Hypothalamus (tissue), 51 donors: Measurements from ENCODE around the gene SNCA.

Source experiments
- DNase-seq, 51 donors: peaks; one replicate each; lab custom pipeline; 2025; lab: John Stamatoyannopoulos, UW

The SNCA gene

GRCh38 chr4:89836897-89837384 lies at the start of gene SNCA:
Gene SNCA, minus strand, starts transcription at chr4:89837161. Its CDS starts 1,494 bp downstream, at chr4:89835667.
- peak; percentile 4 to 91 (median 75) for DNase-seq

GRCh38 chr4:89879215-89879614 lies 42.3 kb upstream of the SNCA start:
- DNase-seq, result no peak

- DNase-seq, result no peak
Observed at GRCh38 chr4:89878611-89879010, 41.6 kb upstream of the SNCA start.

GRCh38 chr4:89876548-89876947 lies 39.6 kb upstream of the SNCA start:
- no peak for DNase-seq

GRCh38 chr4:89871211-89871610 lies 34.2 kb upstream of the SNCA start:
- no peak for DNase-seq

GRCh38 chr4:89868999-89869589 lies 32.1 kb upstream of the SNCA start:
- DNase-seq, result no peak

GRCh38 chr4:89868276-89868675 lies 31.3 kb upstream of the SNCA start:
- DNase-seq, result no peak

GRCh38 chr4:89863533-89863932 lies 26.6 kb upstream of the SNCA start:
- no peak for DNase-seq

- DNase-seq, result no peak
Observed at GRCh38 chr4:89860971-89861370, 24.0 kb upstream of the SNCA start.

GRCh38 chr4:89855236-89855635 lies 18.3 kb upstream of the SNCA start:
- DNase-seq, result no peak

GRCh38 chr4:89847571-89848325 lies 10.8 kb upstream of the SNCA start:
- DNase-seq, result no peak

- no peak for DNase-seq
Observed at GRCh38 chr4:89839558-89839957, 2.6 kb upstream of the SNCA start.

- peak in 7 of 51 donors; percentile 12 to 68 (median 45) for DNase-seq
Observed at GRCh38 chr4:89837993-89838390, 1.0 kb upstream of the SNCA start.

- DNase-seq, result peak in 37 of 51 donors; percentile 8 to 90 (median 57)
Observed at GRCh38 chr4:89837385-89837992, 528 bp upstream of the SNCA start.

GRCh38 chr4:89836031-89836745 lies 773 bp downstream of the SNCA start:
- peak in 39 of 51 donors; percentile 4 to 73 (median 25) for DNase-seq

GRCh38 chr4:89835413-89835812 lies 1.5 kb downstream of the SNCA start:
- DNase-seq, result peak in 1 of 51 donors; percentile 15

- DNase-seq, result no peak
Observed at GRCh38 chr4:89834486-89835209, 2.3 kb downstream of the SNCA start.

- DNase-seq, result peak in 36 of 51 donors; percentile 0 to 76 (median 36)
Observed at GRCh38 chr4:89829470-89830138, 7.4 kb downstream of the SNCA start.

- DNase-seq, result no peak
Observed at GRCh38 chr4:89823416-89823815, 13.5 kb downstream of the SNCA start.

GRCh38 chr4:89821612-89822011 lies 15.3 kb downstream of the SNCA start:
- no peak for DNase-seq
